Astrocyte (in vitro differentiated cells and primary cell): Measurements from ENCODE around the gene SNX24.

Source experiments
- CTCF ChIP-seq: IDR thresholded peaks from 2 replicates; pipeline ENCODE4 v1.5.1; 2011; ENCODE audit warnings: low read depth, mild to moderate bottlenecking, inconsistent platforms, low read length, moderate library complexity; ENCODE audit not compliant: insufficient read depth
- EZH2 ChIP-seq: IDR thresholded peaks from 2 replicates; pipeline ENCODE4 v1.6.1; 2012; ENCODE audit warnings: mild to moderate bottlenecking, low read length, inconsistent platforms; ENCODE audit not compliant: insufficient read depth

- TF ChIP-seq CTCF = no peak
- TF ChIP-seq EZH2 = no peak
Measured at GRCh38 chr5:122957457-122957856, 112.0 kb downstream of the SNX24 start.
